SK-N-SH (cell line): ENCODE data around the gene RNF175.

Source experiments
- CTCF ChIP-seq: fragments of 200-600 bp; sonication (generic); IDR thresholded peaks from 2 replicates; pipeline ENCODE4 v1.6.1; 2017; ENCODE audit warnings: antibody characterized with exemption, mild to moderate bottlenecking, moderate library complexity
- EP300 ChIP-seq, 2 experiments: IDR thresholded peaks; 2 replicates each; pipeline versions ENCODE4 v1.4.0 to v1.6.1; 2012; ENCODE audit warnings: borderline replicate concordance in 1 of 2, low read depth in 1 of 2, low read length in 1 of 2
- EZH2phosphoT487 ChIP-seq: fragments of 200-600 bp; sonication (generic); IDR thresholded peaks from 2 replicates; pipeline ENCODE4 v1.6.1; 2017; ENCODE audit warnings: low read depth, mixed run types, mild to moderate bottlenecking, antibody characterized with exemption, moderate library complexity, borderline replicate concordance
- FOSL2 ChIP-seq: IDR thresholded peaks from 2 replicates; pipeline ENCODE4 v1.4.0; 2012; ENCODE audit warnings: low read depth, mild to moderate bottlenecking, moderate library complexity, borderline replicate concordance
- MAX ChIP-seq: IDR thresholded peaks from 2 replicates; pipeline ENCODE4 v1.4.0; 2012; ENCODE audit warnings: low read depth
- POLR2AphosphoS5 ChIP-seq: IDR thresholded peaks from 2 replicates; pipeline ENCODE4 v1.6.1; 2012; ENCODE audit warnings: low read depth, low read length
- REST ChIP-seq: IDR thresholded peaks from 2 replicates; pipeline ENCODE4 v1.6.1; 2012; ENCODE audit warnings: mild to moderate bottlenecking, low read depth, low read length, moderate library complexity
- USF1 ChIP-seq: IDR thresholded peaks from 2 replicates; pipeline ENCODE4 v1.4.0; 2012; ENCODE audit warnings: low read depth, borderline replicate concordance
- USF2 ChIP-seq: fragments of 150-350 bp; IDR thresholded peaks from 2 replicates; pipeline ENCODE4 v1.6.1; 2017; ENCODE audit warnings: antibody characterized with exemption, low read length, low read depth, borderline replicate concordance
- YY1 ChIP-seq: IDR thresholded peaks from 2 replicates; pipeline ENCODE4 v1.4.0; 2012; ENCODE audit warnings: low read depth, mild to moderate bottlenecking

- TF ChIP-seq CTCF (no peak), FOSL2 (no peak), EP300 (IDR thresholded peaks at IDR 0.05; ENCODE audit: borderline replicate concordance in 1 of 2, low read depth in 1 of 2, low read length in 1 of 2) (no peak), USF2 (no peak), POLR2AphosphoS5 (no peak), USF1 (no peak), YY1 (no peak), REST (no peak), MAX (no peak), EZH2phosphoT487 (no peak)
Observed at GRCh38 chr4:153777421-153777820, 17.6 kb upstream of the RNF175 start.
